Measurements from ENCODE around the gene UCK2.

UCK2 gene

GRCh38 chr1:165882168-165882837 is 54.9 kb downstream of the UCK2 start:
- H3K9me3 ChIP-seq (ENCODE audit: control insufficient read depth, insufficient read depth, low read length): peaks cover 6% of the 10 kb centered on the region
- H3K27me3 ChIP-seq (ENCODE audit: control insufficient read depth, insufficient read depth, low read length): no peaks in the 10 kb centered on the region
- H3K9ac ChIP-seq (ENCODE audit: low read depth, low read length): no peak overlapping the region
- no peak overlapping the region for H3K27ac ChIP-seq (ENCODE audit: low read depth, low read length)
- H3K4me1 ChIP-seq (ENCODE audit: control insufficient read depth, insufficient read depth, low read length): peaks cover 20% of the 10 kb centered on the region
- H3K4me3 ChIP-seq (ENCODE audit: low read depth, low read length): no peak overlapping the region
- 0 out of 2 replicates have a peak, but pooled peaks cover 4% of the 10 kb centered on the region for H3K36me3 ChIP-seq (ENCODE audit: control insufficient read depth, insufficient read depth, low read length)

GRCh38 chr1:165883056-165883455 is 55.6 kb downstream of the UCK2 start:
- H3K27ac ChIP-seq (ENCODE audit: low read depth, low read length): no peak overlapping the region
- no peak overlapping the region for H3K4me3 ChIP-seq (ENCODE audit: low read depth, low read length)
- no peaks in the 10 kb centered on the region for H3K36me3 ChIP-seq (ENCODE audit: control insufficient read depth, insufficient read depth, low read length)
- H3K4me1 ChIP-seq (ENCODE audit: control insufficient read depth, insufficient read depth, low read length): peaks cover 20% of the 10 kb centered on the region
- no peaks in the 10 kb centered on the region for H3K9me3 ChIP-seq (ENCODE audit: control insufficient read depth, insufficient read depth, low read length)
- H3K27me3 ChIP-seq (ENCODE audit: control insufficient read depth, insufficient read depth, low read length): no peaks in the 10 kb centered on the region
- H3K9ac ChIP-seq (ENCODE audit: low read depth, low read length): no peak overlapping the region

GRCh38 chr1:165884009-165884689 is 56.7 kb downstream of the UCK2 start:
- no peaks in the 10 kb centered on the region for H3K36me3 ChIP-seq (ENCODE audit: control insufficient read depth, insufficient read depth, low read length)
- peak overlapping the region; percentile 23 for H3K27ac ChIP-seq (ENCODE audit: low read depth, low read length)
- no peaks in the 10 kb centered on the region for H3K27me3 ChIP-seq (ENCODE audit: control insufficient read depth, insufficient read depth, low read length)
- H3K4me3 ChIP-seq (ENCODE audit: low read depth, low read length): no peak overlapping the region
- no peak overlapping the region for H3K9ac ChIP-seq (ENCODE audit: low read depth, low read length)
- H3K4me1 ChIP-seq (ENCODE audit: control insufficient read depth, insufficient read depth, low read length): peaks cover 20% of the 10 kb centered on the region
- H3K9me3 ChIP-seq (ENCODE audit: control insufficient read depth, insufficient read depth, low read length): no peaks in the 10 kb centered on the region

- peak overlapping the region; percentile 23 for H3K27ac ChIP-seq (ENCODE audit: low read depth, low read length)
- peaks cover 20% of the 10 kb centered on the region for H3K4me1 ChIP-seq (ENCODE audit: control insufficient read depth, insufficient read depth, low read length)
Observed at GRCh38 chr1:165884690-165885304, 57.4 kb downstream of the UCK2 start.

GRCh38 chr1:165885305-165885694 is 57.9 kb downstream of the UCK2 start:
- Histone ChIP-seq H3K9ac (ENCODE audit: low read depth, low read length) (no peak overlapping the region), H3K27me3 (ENCODE audit: control insufficient read depth, insufficient read depth, low read length) (no peaks in the 10 kb centered on the region), H3K4me3 (ENCODE audit: low read depth, low read length) (no peak overlapping the region), H3K9me3 (ENCODE audit: control insufficient read depth, insufficient read depth, low read length) (no peaks in the 10 kb centered on the region), H3K36me3 (ENCODE audit: control insufficient read depth, insufficient read depth, low read length) (0 out of 2 replicates have a peak, but pooled peaks cover 5% of the 10 kb centered on the region), H3K4me1 (ENCODE audit: control insufficient read depth, insufficient read depth, low read length) (peaks cover 20% of the 10 kb centered on the region), H3K27ac (ENCODE audit: low read depth, low read length) (no peak overlapping the region)

More at GRCh38 chr1:165884690-165885304, 57.4 kb downstream of the UCK2 start:
- Histone ChIP-seq H3K4me3 (ENCODE audit: low read depth, low read length) (no peak overlapping the region), H3K36me3 (ENCODE audit: control insufficient read depth, insufficient read depth, low read length) (0 out of 2 replicates have a peak, but pooled peaks cover under 1% of the 10 kb centered on the region), H3K9me3 (ENCODE audit: control insufficient read depth, insufficient read depth, low read length) (no peaks in the 10 kb centered on the region), H3K9ac (ENCODE audit: low read depth, low read length) (no peak overlapping the region), H3K27me3 (ENCODE audit: control insufficient read depth, insufficient read depth, low read length) (no peaks in the 10 kb centered on the region)

- Histone ChIP-seq H3K27me3 (ENCODE audit: control insufficient read depth, insufficient read depth, low read length) (no peaks in the 10 kb centered on the region), H3K9ac (ENCODE audit: low read depth, low read length) (no peak overlapping the region), H3K36me3 (ENCODE audit: control insufficient read depth, insufficient read depth, low read length) (peaks cover 14% of the 10 kb centered on the region), H3K27ac (ENCODE audit: low read depth, low read length) (no peak overlapping the region), H3K9me3 (ENCODE audit: control insufficient read depth, insufficient read depth, low read length) (no peaks in the 10 kb centered on the region), H3K4me1 (ENCODE audit: control insufficient read depth, insufficient read depth, low read length) (peaks cover 20% of the 10 kb centered on the region), H3K4me3 (ENCODE audit: low read depth, low read length) (no peak overlapping the region)
Observed at GRCh38 chr1:165886193-165886592, 58.8 kb downstream of the UCK2 start.

- H3K4me1 ChIP-seq (ENCODE audit: control insufficient read depth, insufficient read depth, low read length): peaks cover 20% of the 10 kb centered on the region
- no peak overlapping the region for H3K9ac ChIP-seq (ENCODE audit: low read depth, low read length)
Observed at GRCh38 chr1:165886983-165887382, 59.6 kb downstream of the UCK2 start.

GRCh38 chr1:165887877-165888551 is 60.6 kb downstream of the UCK2 start:
- no peak overlapping the region for H3K27ac ChIP-seq (ENCODE audit: low read depth, low read length)
- peaks cover 32% of the 10 kb centered on the region for H3K36me3 ChIP-seq (ENCODE audit: control insufficient read depth, insufficient read depth, low read length)
- no peak overlapping the region for H3K4me3 ChIP-seq (ENCODE audit: low read depth, low read length)
- H3K4me1 ChIP-seq (ENCODE audit: control insufficient read depth, insufficient read depth, low read length): peaks cover 16% of the 10 kb centered on the region
- H3K27me3 ChIP-seq (ENCODE audit: control insufficient read depth, insufficient read depth, low read length): no peaks in the 10 kb centered on the region
- H3K9me3 ChIP-seq (ENCODE audit: control insufficient read depth, insufficient read depth, low read length): no peaks in the 10 kb centered on the region
- H3K9ac ChIP-seq (ENCODE audit: low read depth, low read length): no peak overlapping the region

More at GRCh38 chr1:165886983-165887382, 59.6 kb downstream of the UCK2 start:
- H3K4me3 ChIP-seq (ENCODE audit: low read depth, low read length): no peak overlapping the region
- H3K27ac ChIP-seq (ENCODE audit: low read depth, low read length): no peak overlapping the region
- peaks cover 21% of the 10 kb centered on the region for H3K36me3 ChIP-seq (ENCODE audit: control insufficient read depth, insufficient read depth, low read length)
- H3K9me3 ChIP-seq (ENCODE audit: control insufficient read depth, insufficient read depth, low read length): no peaks in the 10 kb centered on the region
- no peaks in the 10 kb centered on the region for H3K27me3 ChIP-seq (ENCODE audit: control insufficient read depth, insufficient read depth, low read length)

- Histone ChIP-seq H3K36me3 (ENCODE audit: control insufficient read depth, insufficient read depth, low read length) (peaks cover 37% of the 10 kb centered on the region), H3K27ac (ENCODE audit: low read depth, low read length) (no peak overlapping the region), H3K9me3 (ENCODE audit: control insufficient read depth, insufficient read depth, low read length) (no peaks in the 10 kb centered on the region), H3K9ac (ENCODE audit: low read depth, low read length) (no peak overlapping the region), H3K4me3 (ENCODE audit: low read depth, low read length) (no peak overlapping the region), H3K4me1 (ENCODE audit: control insufficient read depth, insufficient read depth, low read length) (peaks cover 12% of the 10 kb centered on the region), H3K27me3 (ENCODE audit: control insufficient read depth, insufficient read depth, low read length) (no peaks in the 10 kb centered on the region)
Observed at GRCh38 chr1:165888552-165888920, 61.1 kb downstream of the UCK2 start.

- Histone ChIP-seq H3K27me3 (ENCODE audit: control insufficient read depth, insufficient read depth, low read length) (no peaks in the 10 kb centered on the region), H3K36me3 (ENCODE audit: control insufficient read depth, insufficient read depth, low read length) (peaks cover 58% of the 10 kb centered on the region)
Observed at GRCh38 chr1:165890684-165891083, 63.3 kb downstream of the UCK2 start.

More at GRCh38 chr1:165890684-165891083, 63.3 kb downstream of the UCK2 start:
- H3K9ac ChIP-seq (ENCODE audit: low read depth, low read length): no peak overlapping the region
- H3K4me1 ChIP-seq (ENCODE audit: control insufficient read depth, insufficient read depth, low read length): no peaks in the 10 kb centered on the region
- H3K27ac ChIP-seq (ENCODE audit: low read depth, low read length): no peak overlapping the region
- H3K9me3 ChIP-seq (ENCODE audit: control insufficient read depth, insufficient read depth, low read length): no peaks in the 10 kb centered on the region
- no peak overlapping the region for H3K4me3 ChIP-seq (ENCODE audit: low read depth, low read length)

All from HUES48 (cell line).